ENCODE measurements around the gene POTEB3. TPM values are rescaled to one million over a fixed set of nuclear protein-coding genes. Genes with fewer than 3 reads are reported as not detected.
"Not testable (repeated sequence)": the region's sequence is repeated elsewhere in the genome, so short reads cannot be mapped to it uniquely, and the experiment has no call there.

POTEB3 gene
- total and polyA plus RNA-seq, 2 of the 8 experiments (the other 6 are each of a cell fraction or from before 2014, with no cell fraction given), result not detected

- H4K20me1 ChIP-seq (replicated peaks in 1 of 2; ENCODE audit: control insufficient read depth in 1 of 2, insufficient read depth in 2 of 2, low read length in 2 of 2); DNase-seq (ENCODE audit: low read depth in 1 of 2, low spot score in 2 of 2); H3K4ac ChIP-seq (replicated peaks; ENCODE audit: insufficient read length, low read depth, low read length); H3K18ac ChIP-seq (ENCODE audit: extremely low read depth, low read length); H3K23me2 ChIP-seq (ENCODE audit: low read depth, low read length); H3K27ac ChIP-seq (ENCODE audit: low read depth, low read length); H2AK5ac ChIP-seq (ENCODE audit: low read depth, low read length); H4K91ac ChIP-seq (replicated peaks; ENCODE audit: insufficient read length, low read length); POLR2A ChIA-PET (ENCODE audit: partially characterized antibody); H2BK12ac ChIP-seq (ENCODE audit: low read depth, low read length); H3K4me3 ChIP-seq (ENCODE audit: extremely low read depth in 1 of 4, insufficient read depth in 2 of 4, low read depth in 3 of 4, low read length in 4 of 4); H3K9ac ChIP-seq (replicated peaks in 1 of 4; ENCODE audit: extremely low read depth in 1 of 4, low read depth in 3 of 4, low read length in 3 of 4); H2BK5ac ChIP-seq (ENCODE audit: low read depth, low read length); H3K27me3 ChIP-seq (replicated peaks in 1 of 4; ENCODE audit: control insufficient read depth in 3 of 4, extremely low read depth in 1 of 4, insufficient read depth in 3 of 4, low read length in 3 of 4); H2AFZ ChIP-seq (ENCODE audit: low read length); H3K79me1 ChIP-seq (ENCODE audit: low read depth, low read length); H3K9me3 ChIP-seq (ENCODE audit: insufficient read depth in 2 of 2, low read depth in 1 of 2, low read length in 1 of 2); H3K23ac ChIP-seq (ENCODE audit: insufficient read length); H3K79me2 ChIP-seq (ENCODE audit: control insufficient read depth in 1 of 2, insufficient read depth in 2 of 2, low read length in 2 of 2); H2BK20ac ChIP-seq (ENCODE audit: low read length); H3K14ac ChIP-seq (ENCODE audit: insufficient read length); H4K8ac ChIP-seq (ENCODE audit: extremely low read depth, insufficient read depth, low read length); H3K36me3 ChIP-seq (ENCODE audit: control insufficient read depth in 2 of 4, insufficient read depth in 4 of 4, low read length in 3 of 4); H2BK120ac ChIP-seq (replicated peaks; ENCODE audit: low read depth, low read length); H3K56ac ChIP-seq (replicated peaks; ENCODE audit: insufficient read length, low read depth, low read length); FAIRE-seq; H3K4me2 ChIP-seq (ENCODE audit: insufficient read depth in 1 of 2, low read depth in 2 of 2, low read length in 2 of 2); H4K5ac ChIP-seq (ENCODE audit: insufficient read length, low read depth, low read length); CTCF ChIA-PET (ENCODE audit: partially characterized antibody); H3K4me1 ChIP-seq (replicated peaks in 1 of 4; ENCODE audit: control insufficient read depth in 3 of 4, insufficient read depth in 4 of 4, low read length in 3 of 4); H2BK15ac ChIP-seq (ENCODE audit: low read length): not testable (repeated sequence)
- WGBS, 2 experiments (ENCODE audit: extremely low coverage in 1 of 2, insufficient coverage in 1 of 2, insufficient read length in 1 of 2, insufficient replicate concordance in 2 of 2, low coverage in 1 of 2, low lambda C conversion rate in 2 of 2, missing lambda C conversion rate in 1 of 2), result no CpG with 5 or more reads among the region's 72 CpGs
Measured at GRCh38 chr15:21451920-21452563, 11.7 kb upstream of the POTEB3 start.

GRCh38 chr15:21451487-21451886, 11.2 kb upstream of the POTEB3 start:
- whole genome bisulfite sequencing, 2 experiments (ENCODE audit: extremely low coverage in 1 of 2, insufficient coverage in 1 of 2, insufficient read length in 1 of 2, insufficient replicate concordance in 2 of 2, low coverage in 1 of 2, low lambda C conversion rate in 2 of 2, missing lambda C conversion rate in 1 of 2), result no CpG with 5 or more reads among the region's 41 CpGs
- H2AK5ac ChIP-seq (ENCODE audit: low read depth, low read length); FAIRE-seq; H3K4ac ChIP-seq (replicated peaks; ENCODE audit: insufficient read length, low read depth, low read length); H4K91ac ChIP-seq (replicated peaks; ENCODE audit: insufficient read length, low read length); H2BK12ac ChIP-seq (ENCODE audit: low read depth, low read length); H3K23me2 ChIP-seq (ENCODE audit: low read depth, low read length); H3K23ac ChIP-seq (ENCODE audit: insufficient read length); H4K8ac ChIP-seq (ENCODE audit: extremely low read depth, insufficient read depth, low read length); CTCF ChIA-PET (ENCODE audit: partially characterized antibody); H2BK15ac ChIP-seq (ENCODE audit: low read length); H2BK5ac ChIP-seq (ENCODE audit: low read depth, low read length); H3K36me3 ChIP-seq (ENCODE audit: control insufficient read depth in 2 of 4, insufficient read depth in 4 of 4, low read length in 3 of 4); DNase-seq (ENCODE audit: low read depth in 1 of 2, low spot score in 2 of 2); H3K9ac ChIP-seq (replicated peaks in 1 of 4; ENCODE audit: extremely low read depth in 1 of 4, low read depth in 3 of 4, low read length in 3 of 4); H3K27ac ChIP-seq (ENCODE audit: low read depth, low read length); H3K14ac ChIP-seq (ENCODE audit: insufficient read length); H3K18ac ChIP-seq (ENCODE audit: extremely low read depth, low read length); H3K79me2 ChIP-seq (ENCODE audit: control insufficient read depth in 1 of 2, insufficient read depth in 2 of 2, low read length in 2 of 2); H3K4me2 ChIP-seq (ENCODE audit: insufficient read depth in 1 of 2, low read depth in 2 of 2, low read length in 2 of 2); H3K9me3 ChIP-seq (ENCODE audit: insufficient read depth in 2 of 2, low read depth in 1 of 2, low read length in 1 of 2); H3K56ac ChIP-seq (replicated peaks; ENCODE audit: insufficient read length, low read depth, low read length); H3K4me1 ChIP-seq (replicated peaks in 1 of 4; ENCODE audit: control insufficient read depth in 3 of 4, insufficient read depth in 4 of 4, low read length in 3 of 4); H4K20me1 ChIP-seq (replicated peaks in 1 of 2; ENCODE audit: control insufficient read depth in 1 of 2, insufficient read depth in 2 of 2, low read length in 2 of 2); H2BK20ac ChIP-seq (ENCODE audit: low read length); H3K4me3 ChIP-seq (ENCODE audit: extremely low read depth in 1 of 4, insufficient read depth in 2 of 4, low read depth in 3 of 4, low read length in 4 of 4); POLR2A ChIA-PET (ENCODE audit: partially characterized antibody); H4K5ac ChIP-seq (ENCODE audit: insufficient read length, low read depth, low read length); H3K27me3 ChIP-seq (replicated peaks in 1 of 4; ENCODE audit: control insufficient read depth in 3 of 4, extremely low read depth in 1 of 4, insufficient read depth in 3 of 4, low read length in 3 of 4); H2BK120ac ChIP-seq (replicated peaks; ENCODE audit: low read depth, low read length); H2AFZ ChIP-seq (ENCODE audit: low read length); H3K79me1 ChIP-seq (ENCODE audit: low read depth, low read length): not testable (repeated sequence)

Data from H1 (cell line).